SKM-1 (cell line): ENCODE results near the gene FEZ2.

Experiments used
- DNase-seq: peaks from one replicate; lab custom pipeline; 2025; ENCODE audit not compliant: unreplicated experiment; lab: John Stamatoyannopoulos, UW

The FEZ2 gene

GRCh38 chr2:36587556-36587955 is 10.4 kb downstream of the FEZ2 start:
- DNase-seq = no peak

- DNase-seq = no peak
Observed at GRCh38 chr2:36587101-36587500, 10.9 kb downstream of the FEZ2 start.

GRCh38 chr2:36586672-36587071 is 11.3 kb downstream of the FEZ2 start:
- DNase-seq = no peak

GRCh38 chr2:36584148-36584794 is 13.7 kb downstream of the FEZ2 start:
- DNase-seq = no peak

GRCh38 chr2:36582951-36583350 is 15.0 kb downstream of the FEZ2 start:
- DNase-seq = no peak

GRCh38 chr2:36582538-36582937 is 15.4 kb downstream of the FEZ2 start:
- DNase-seq = no peak

- no peak for DNase-seq
Observed at GRCh38 chr2:36579297-36579664, 18.7 kb downstream of the FEZ2 start.

- no peak for DNase-seq
Observed at GRCh38 chr2:36578343-36579296, 19.3 kb downstream of the FEZ2 start.

GRCh38 chr2:36577884-36578283 is 20.1 kb downstream of the FEZ2 start:
- DNase-seq = no peak

GRCh38 chr2:36574560-36574959 is 23.4 kb downstream of the FEZ2 start:
- no peak for DNase-seq

GRCh38 chr2:36573165-36573564 is 24.8 kb downstream of the FEZ2 start:
- no peak for DNase-seq

GRCh38 chr2:36572719-36573059 is 25.3 kb downstream of the FEZ2 start:
- DNase-seq = no peak

GRCh38 chr2:36572054-36572718 is 25.8 kb downstream of the FEZ2 start:
- no peak for DNase-seq

GRCh38 chr2:36570416-36570815 is 27.6 kb downstream of the FEZ2 start:
- no peak for DNase-seq

- no peak for DNase-seq
Observed at GRCh38 chr2:36569267-36569856, 28.6 kb downstream of the FEZ2 start.

GRCh38 chr2:36568516-36569246 is 29.3 kb downstream of the FEZ2 start:
- no peak for DNase-seq

GRCh38 chr2:36567711-36568408 is 30.1 kb downstream of the FEZ2 start:
- DNase-seq = no peak

- DNase-seq = no peak
Observed at GRCh38 chr2:36566887-36567286, 31.1 kb downstream of the FEZ2 start.

- no peak for DNase-seq
Observed at GRCh38 chr2:36565712-36566111, 32.3 kb downstream of the FEZ2 start.

- DNase-seq = no peak
Observed at GRCh38 chr2:36564377-36564930, 33.5 kb downstream of the FEZ2 start.
